ENCODE data around the gene PRSS1.
A peak's percentile ranks its signal among the peaks of the same experiment; 100 is the strongest.

PRSS1 gene

DNA sequence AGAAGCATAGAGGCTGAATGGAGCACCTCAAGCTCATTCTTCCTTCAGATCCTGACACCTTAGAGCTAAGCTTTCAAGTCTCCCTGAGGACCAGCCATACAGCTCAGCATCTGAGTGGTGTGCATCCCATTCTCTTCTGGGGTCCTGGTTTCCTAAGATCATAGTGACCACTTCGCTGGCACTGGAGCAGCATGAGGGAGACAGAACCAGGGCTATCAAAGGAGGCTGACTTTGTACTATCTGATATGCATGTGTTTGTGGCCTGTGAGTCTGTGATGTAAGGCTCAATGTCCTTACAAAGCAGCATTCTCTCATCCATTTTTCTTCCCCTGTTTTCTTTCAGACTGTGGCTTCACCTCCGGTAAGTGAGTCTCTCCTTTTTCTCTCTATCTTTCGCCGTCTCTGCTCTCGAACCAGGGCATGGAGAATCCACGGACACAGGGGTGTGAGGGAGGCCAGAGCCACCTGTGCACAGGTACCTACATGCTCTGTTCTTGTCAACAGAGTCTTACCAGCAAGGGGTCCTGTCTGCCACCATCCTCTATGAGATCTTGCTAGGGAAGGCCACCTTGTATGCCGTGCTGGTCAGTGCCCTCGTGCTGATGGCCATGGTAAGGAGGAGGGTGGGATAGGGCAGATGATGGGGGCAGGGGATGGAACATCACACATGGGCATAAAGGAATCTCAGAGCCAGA is 52.5 kb downstream of the PRSS1 start:
- Histone ChIP-seq H3K4me3 (no peak overlapping the region), H3K27ac (peak overlapping the region in 12 of 21 experiments; percentile 14 to 99 (median 65))

DNA sequence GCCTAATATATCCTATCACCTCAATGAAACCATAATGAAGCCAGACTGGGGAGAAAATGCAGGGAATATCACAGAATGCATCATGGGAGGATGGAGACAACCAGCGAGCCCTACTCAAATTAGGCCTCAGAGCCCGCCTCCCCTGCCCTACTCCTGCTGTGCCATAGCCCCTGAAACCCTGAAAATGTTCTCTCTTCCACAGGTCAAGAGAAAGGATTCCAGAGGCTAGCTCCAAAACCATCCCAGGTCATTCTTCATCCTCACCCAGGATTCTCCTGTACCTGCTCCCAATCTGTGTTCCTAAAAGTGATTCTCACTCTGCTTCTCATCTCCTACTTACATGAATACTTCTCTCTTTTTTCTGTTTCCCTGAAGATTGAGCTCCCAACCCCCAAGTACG is 53.0 kb downstream of the PRSS1 start:
- Histone ChIP-seq H3K27ac (peak overlapping the region in 9 of 21 experiments; percentile 19 to 99 (median 90)), H3K4me3 (no peak overlapping the region)
